CD4-positive, alpha-beta T cell (primary cell): ENCODE data around the gene RBBP4. TPM values are rescaled to one million over a fixed set of nuclear protein-coding genes. Genes with fewer than 3 reads are reported as not detected.
"Not testable (repeated sequence)": the region's sequence is repeated elsewhere in the genome, so short reads cannot be mapped to it uniquely, and the experiment has no call there.

Experiments
- ATAC-seq: fragments of 200-7000 bp; cut with Tn5 transposase; one replicate; pipeline ENCODE4 v1.10.0; 2022; ENCODE audit warnings: mild to moderate bottlenecking; ENCODE audit not compliant: poor library complexity
- CTCF ChIA-PET: fragments of 350-600 bp; sonication (Branson Sonifier 250); formaldehyde crosslinking; loops from one replicate; lab custom pipeline; 2021; ENCODE audit warnings: antibody characterized with exemption, inconsistent platforms; lab: Charles Lee
- POLR2A ChIA-PET: fragments of 350-600 bp; sonication (Branson Sonifier 250); formaldehyde crosslinking; loops from one replicate; lab custom pipeline; 2021; ENCODE audit warnings: antibody characterized with exemption, inconsistent platforms; lab: Charles Lee
- DNase-seq, 14 experiments: peaks; one replicate each; pipeline ENCODE4 v3.0.0-alpha.2; 2013 to 2020; ENCODE audit warnings: mixed read lengths in 2 of 14
- H3K27ac ChIP-seq, 2 donors: one replicate each; pipeline versions ENCODE4 v1.5.1 to v1.7.0; 2013; ENCODE audit warnings: low read length in 2 of 2, low read depth in 1 of 2, mild to moderate bottlenecking in 1 of 2
- H3K27me3 ChIP-seq, 2 experiments: 1 replicate in 1 of 2; 2 replicates in 1 of 2; pipeline versions ENCODE4 v1.6.1 to v1.7.0; 2013; ENCODE audit warnings: low read length in 2 of 2, control low read depth in 1 of 2, mild to moderate bottlenecking in 1 of 2, moderate library complexity in 1 of 2; ENCODE audit not compliant: insufficient read depth in 2 of 2, control insufficient read depth in 1 of 2
- H3K36me3 ChIP-seq: one replicate; pipeline ENCODE4 v1.6.1; 2013; ENCODE audit warnings: low read length, control low read depth; ENCODE audit not compliant: insufficient read depth
- H3K4me1 ChIP-seq: one replicate; pipeline ENCODE4 v1.6.1; 2013; ENCODE audit warnings: low read length, control low read depth; ENCODE audit not compliant: insufficient read depth
- H3K4me3 ChIP-seq: one replicate; pipeline ENCODE4 v1.5.1; 2013; ENCODE audit warnings: mild to moderate bottlenecking, low read length, moderate library complexity
- H3K9me3 ChIP-seq, 2 experiments: 1 replicate in 1 of 2; 2 replicates in 1 of 2; pipeline versions ENCODE4 v1.6.1 to v1.7.0; 2013; ENCODE audit warnings: low read length in 2 of 2, mild to moderate bottlenecking in 2 of 2, control low read depth in 1 of 2, moderate library complexity in 1 of 2; ENCODE audit not compliant: control insufficient read depth in 1 of 2, insufficient read depth in 1 of 2
- H3K27ac Mint-ChIP-seq: one replicate; pipeline ENCODE4 v1.8.0; 2020; ENCODE audit warnings: mixed read lengths
- H3K27me3 Mint-ChIP-seq: one replicate; pipeline ENCODE4 v1.8.0; 2021; ENCODE audit warnings: mixed read lengths
- H3K36me3 Mint-ChIP-seq: one replicate; pipeline ENCODE4 v1.8.0; 2021; ENCODE audit warnings: low read depth, mixed read lengths
- H3K4me1 Mint-ChIP-seq: one replicate; pipeline ENCODE4 v1.8.0; 2021; ENCODE audit warnings: low read depth, mixed read lengths
- H3K4me3 Mint-ChIP-seq: one replicate; pipeline ENCODE4 v1.8.0; 2020; ENCODE audit warnings: mild to moderate bottlenecking, mixed read lengths
- H3K9me3 Mint-ChIP-seq: one replicate; pipeline ENCODE4 v1.8.0; 2020; ENCODE audit warnings: mixed read lengths
- intact Hi-C, 2 experiments: fragments of 100-400 bp; cut with DNase I in 1 of 2; cut with micrococcal nuclease in 1 of 2; formaldehyde crosslinking; loops; one replicate each; pipeline versions ENCODE4 v1.15.1 to v1.9.0; 2023 to 2025; cut with DNase I, micrococcal nuclease
- total RNA-seq, 174 experiments: library from RNA in 2 of 174; stranded (reverse) in 2 of 174; gene quantifications; one replicate each; pipeline ENCODE4 v1.2.3 and lab custom pipeline; 2021 to 2026
- TF ChIP-seq, protein P1 (sequence below): fragments of 200-600 bp; IDR thresholded peaks from one replicate; pipeline ENCODE4 v1.8.0; 2022; ENCODE audit warnings: antibody characterized with exemption, mild to moderate bottlenecking

RBBP4 gene
- total RNA-seq, 2 experiments from 2014 or later, result 108 to 117 TPM

GRCh38 chr1:32665915-32666314 lies 14.9 kb downstream of the RBBP4 start:
- Histone ChIP-seq H3K4me3 (no peak overlapping the region), H3K9me3 (no peaks in the 10 kb centered on the region), H3K27me3 (no peaks in the 10 kb centered on the region), H3K36me3 (peaks cover 91% of the 10 kb centered on the region), H3K4me1 (no peaks in the 10 kb centered on the region), H3K27ac (no peak overlapping the region)
- TF ChIP-seq, protein P1, sequence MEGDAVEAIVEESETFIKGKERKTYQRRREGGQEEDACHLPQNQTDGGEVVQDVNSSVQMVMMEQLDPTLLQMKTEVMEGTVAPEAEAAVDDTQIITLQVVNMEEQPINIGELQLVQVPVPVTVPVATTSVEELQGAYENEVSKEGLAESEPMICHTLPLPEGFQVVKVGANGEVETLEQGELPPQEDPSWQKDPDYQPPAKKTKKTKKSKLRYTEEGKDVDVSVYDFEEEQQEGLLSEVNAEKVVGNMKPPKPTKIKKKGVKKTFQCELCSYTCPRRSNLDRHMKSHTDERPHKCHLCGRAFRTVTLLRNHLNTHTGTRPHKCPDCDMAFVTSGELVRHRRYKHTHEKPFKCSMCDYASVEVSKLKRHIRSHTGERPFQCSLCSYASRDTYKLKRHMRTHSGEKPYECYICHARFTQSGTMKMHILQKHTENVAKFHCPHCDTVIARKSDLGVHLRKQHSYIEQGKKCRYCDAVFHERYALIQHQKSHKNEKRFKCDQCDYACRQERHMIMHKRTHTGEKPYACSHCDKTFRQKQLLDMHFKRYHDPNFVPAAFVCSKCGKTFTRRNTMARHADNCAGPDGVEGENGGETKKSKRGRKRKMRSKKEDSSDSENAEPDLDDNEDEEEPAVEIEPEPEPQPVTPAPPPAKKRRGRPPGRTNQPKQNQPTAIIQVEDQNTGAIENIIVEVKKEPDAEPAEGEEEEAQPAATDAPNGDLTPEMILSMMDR, result no peak
- H3K9me3 Mint-ChIP-seq, result no peaks in the 10 kb centered on the region
- DNase-seq, result no peak
- ChIA-PET CTCF (no interaction called here), POLR2A (no interaction called here)
- H3K36me3 Mint-ChIP-seq, result peaks cover 92% of the 10 kb centered on the region
- intact Hi-C loops, result no loop called here
- no peak for ATAC-seq
- H3K27ac Mint-ChIP-seq, result no peak overlapping the region
- H3K27me3 Mint-ChIP-seq, result no peaks in the 10 kb centered on the region
- peaks cover 10% of the 10 kb centered on the region for H3K4me1 Mint-ChIP-seq
- no peak overlapping the region for H3K4me3 Mint-ChIP-seq

DNA sequence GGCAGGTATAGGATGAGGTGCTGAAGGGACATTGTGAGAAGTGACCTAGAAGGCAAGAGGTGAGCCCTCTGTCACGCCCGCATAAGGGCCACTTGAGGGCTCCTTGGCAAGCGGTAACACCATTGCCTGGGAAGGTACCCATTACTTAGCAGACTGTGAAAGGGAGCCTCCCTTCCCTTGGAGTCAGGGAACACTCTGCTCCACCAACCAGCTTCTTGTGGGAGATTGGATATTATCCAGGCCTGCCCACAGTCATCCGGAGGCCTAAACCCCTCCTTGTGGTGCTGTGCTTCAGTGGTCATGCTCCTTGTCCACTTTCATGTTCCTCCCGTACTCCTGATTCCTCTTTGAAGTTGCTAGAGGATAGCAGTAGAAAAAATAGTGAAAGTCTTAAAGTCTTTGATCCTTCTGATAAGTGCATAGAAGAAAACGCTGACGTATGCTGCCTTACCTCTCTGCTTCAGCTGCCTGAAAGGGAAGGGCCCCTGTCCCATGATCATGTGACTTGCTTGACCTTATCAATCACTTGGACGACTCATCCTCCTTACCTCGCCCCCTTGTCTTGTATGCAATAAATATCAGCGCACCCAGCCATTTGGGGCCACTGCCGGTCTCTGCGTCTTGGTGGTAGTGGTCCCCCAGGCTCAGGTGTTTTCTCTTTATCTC lies 16.0 kb downstream of the RBBP4 start:
- peaks cover 10% of the 10 kb centered on the region for H3K4me1 Mint-ChIP-seq
- Histone ChIP-seq H3K36me3 (peaks cover 92% of the 10 kb centered on the region), H3K4me1 (no peaks in the 10 kb centered on the region), H3K27ac (no peak overlapping the region), H3K27me3 (no peaks in the 10 kb centered on the region), H3K9me3 (no peaks in the 10 kb centered on the region), H3K4me3 (no peak overlapping the region)
- peaks cover 92% of the 10 kb centered on the region for H3K36me3 Mint-ChIP-seq
- DNase-seq (no peak), ATAC-seq (no peak)
- no peaks in the 10 kb centered on the region for H3K9me3 Mint-ChIP-seq
- no peak overlapping the region for H3K4me3 Mint-ChIP-seq
- ChIA-PET POLR2A (no interaction called here), CTCF (no interaction called here)
- no peak overlapping the region for H3K27ac Mint-ChIP-seq
- TF ChIP-seq, protein P1, result no peak
- intact Hi-C loops, result no loop called here
- no peaks in the 10 kb centered on the region for H3K27me3 Mint-ChIP-seq

- H3K27ac ChIP-seq, ATAC-seq, H3K4me1 Mint-ChIP-seq, DNase-seq, H3K27me3 ChIP-seq, POLR2A ChIA-PET, H3K9me3 Mint-ChIP-seq, H3K9me3 ChIP-seq, H3K4me3 Mint-ChIP-seq, intact Hi-C loops, H3K4me1 ChIP-seq, H3K27ac Mint-ChIP-seq, CTCF ChIA-PET, H3K27me3 Mint-ChIP-seq, H3K4me3 ChIP-seq: not testable (repeated sequence)
- peaks cover 95% of the 10 kb centered on the region for H3K36me3 Mint-ChIP-seq
- peaks cover 94% of the 10 kb centered on the region for H3K36me3 ChIP-seq
Measured at GRCh38 chr1:32668716-32669115, 17.7 kb downstream of the RBBP4 start.

GRCh38 chr1:32676945-32677344 lies 25.9 kb downstream of the RBBP4 start:
- Histone ChIP-seq H3K9me3 (no peaks in the 10 kb centered on the region), H3K27me3 (no peaks in the 10 kb centered on the region), H3K4me3 (no peak overlapping the region), H3K36me3 (peaks cover 82% of the 10 kb centered on the region), H3K27ac (no peak overlapping the region), H3K4me1 (no peaks in the 10 kb centered on the region)
- intact Hi-C loops, result no loop called here
- TF ChIP-seq, protein P1, result no peak
- ChIA-PET CTCF (no interaction called here), POLR2A (no interaction called here)
- Mint-ChIP-seq H3K4me1 (no peaks in the 10 kb centered on the region), H3K36me3 (peaks cover 92% of the 10 kb centered on the region), H3K27me3 (no peaks in the 10 kb centered on the region), H3K9me3 (no peaks in the 10 kb centered on the region), H3K27ac (no peak overlapping the region), H3K4me3 (no peak overlapping the region)
- no peak for ATAC-seq
- no peak for DNase-seq

DNA sequence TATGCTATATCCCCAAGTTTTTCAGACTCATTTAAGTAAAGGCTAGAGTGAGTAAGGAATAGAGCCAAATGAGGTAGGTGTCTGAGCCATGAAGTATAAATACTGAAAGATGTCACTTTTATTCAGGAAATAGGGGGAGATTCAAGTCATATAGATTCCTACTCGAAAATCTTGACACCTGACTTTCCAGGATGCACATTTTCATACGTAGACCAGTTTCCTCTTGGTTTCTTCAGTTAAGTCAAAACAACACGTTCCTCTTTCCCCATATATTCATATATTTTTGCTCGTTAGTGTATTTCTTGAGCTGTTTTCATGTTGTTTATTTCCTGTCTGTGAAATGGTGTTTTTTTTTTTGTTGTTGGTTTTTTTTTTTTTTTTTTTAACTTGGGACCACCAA lies 29.0 kb downstream of the RBBP4 start:
- H3K27me3 ChIP-seq, H3K9me3 Mint-ChIP-seq, CTCF ChIA-PET, H3K27ac ChIP-seq, POLR2A ChIA-PET, H3K27me3 Mint-ChIP-seq, ATAC-seq, H3K27ac Mint-ChIP-seq, DNase-seq, H3K9me3 ChIP-seq, H3K4me3 Mint-ChIP-seq, H3K4me3 ChIP-seq, H3K4me1 ChIP-seq, H3K4me1 Mint-ChIP-seq, intact Hi-C loops: not testable (repeated sequence)
- peaks cover 82% of the 10 kb centered on the region for H3K36me3 ChIP-seq
- H3K36me3 Mint-ChIP-seq, result peaks cover 85% of the 10 kb centered on the region
